K562 (cell line): ENCODE measurements around the gene KAZN. TPM values are rescaled to one million over a fixed set of nuclear protein-coding genes. Genes with fewer than 3 reads are reported as not detected.

Experiments used
- ATAC-seq: fragments of 200-7000 bp; cut with Tn5 transposase; 3 replicates; pipeline ENCODE4 v1.9.1; 2020; ENCODE audit warnings: moderate library complexity
- BruUV-seq: library from RNA; stranded (reverse); fragments of 400-500 nt; replicated peaks from 2 replicates; lab custom pipeline; 2021; lab: Mats Ljungman, UMichigan
- CTCF ChIA-PET: fragments of 300-600 bp; formaldehyde crosslinking; extraction: SDS; loops from one replicate; lab custom pipeline; 2021; ENCODE audit warnings: low intra/inter-chr PET ratio; lab: Yijun Ruan, JAX
- POLR2A ChIA-PET: fragments of 300-600, 350-650 bp; sonication (Branson Sonifier 250); formaldehyde crosslinking; extraction: SDS; loops from one replicate; lab custom pipeline; 2021; ENCODE audit warnings: antibody characterized with exemption, inconsistent platforms; lab: Yijun Ruan, JAX
- DNase-seq, 4 experiments: peaks; one replicate each; pipeline versions ENCODE4 v3.0.0 to v3.0.0-alpha.2; 2011 to 2018; ENCODE audit warnings: low spot score in 3 of 4, mixed read lengths in 3 of 4; ENCODE audit errors: extremely low read depth in 1 of 4
- FAIRE-seq: peaks from 2 replicates; lab custom pipeline; 2011; peaks lifted over from hg19 to GRCh38; lab: Jason Lieb, UNC
- H2AFZ ChIP-seq: 2 replicates; pipeline ENCODE4 v1.6.0; 2011; ENCODE audit warnings: low read depth, low read length, control low read depth, inconsistent platforms
- H3K27ac ChIP-seq: fragments of 200-600 bp; 3 replicates; pipeline ENCODE4 v1.8.0; 2011; ENCODE audit warnings: low read depth, mild to moderate bottlenecking, control low read depth, inconsistent platforms, low read length, moderate library complexity, mixed read lengths; ENCODE audit errors: extremely low read depth
- H3K27me3 ChIP-seq, 2 experiments: fragments of 300-600 bp in 1 of 2; 2 replicates in 1 of 2; 3 replicates in 1 of 2; pipeline versions ENCODE4 v1.6.0 to v1.8.0; 2011; ENCODE audit warnings: inconsistent platforms in 2 of 2, low read length in 2 of 2, mild to moderate bottlenecking in 1 of 2, mixed read lengths in 1 of 2, moderate library complexity in 1 of 2; ENCODE audit not compliant: control insufficient read depth in 2 of 2, insufficient read depth in 2 of 2
- H3K36me3 ChIP-seq: fragments of 300-600 bp; 3 replicates; pipeline ENCODE4 v1.8.0; 2011; ENCODE audit warnings: mild to moderate bottlenecking, low read length, inconsistent platforms; ENCODE audit not compliant: control insufficient read depth, insufficient read depth
- H3K4me1 ChIP-seq, 2 experiments: fragments of 200-600 bp in 1 of 2; replicated peaks in 1 of 2; 2 replicates in 1 of 2; 3 replicates in 1 of 2; pipeline versions ENCODE4 v1.5.1 to v1.8.0; 2011; ENCODE audit warnings: inconsistent platforms in 2 of 2, low read length in 2 of 2, mild to moderate bottlenecking in 1 of 2, mixed read lengths in 1 of 2, moderate library complexity in 1 of 2; ENCODE audit not compliant: control insufficient read depth in 2 of 2, insufficient read depth in 2 of 2
- H3K4me2 ChIP-seq: 2 replicates; pipeline ENCODE4 v1.6.1; 2011; ENCODE audit warnings: low read length, control low read depth, inconsistent platforms, mixed read lengths; ENCODE audit not compliant: insufficient read depth
- H3K4me3 ChIP-seq: fragments of 200-600 bp; sonication (generic), shearing (Covaris generic); 2 replicates; pipeline ENCODE4 v1.5.1; 2016; ENCODE audit warnings: control low read depth, inconsistent platforms
- H3K79me2 ChIP-seq: fragments of 200-600 bp; 3 replicates; pipeline ENCODE4 v1.8.0; 2011; ENCODE audit warnings: low read length, inconsistent platforms; ENCODE audit not compliant: control insufficient read depth, insufficient read depth
- H3K9ac ChIP-seq, 2 experiments: 2 replicates each; pipeline versions ENCODE4 v1.6.0 to v1.6.1; 2011; ENCODE audit warnings: low read depth in 2 of 2, low read length in 2 of 2, control low read depth in 1 of 2, inconsistent platforms in 1 of 2, mild to moderate bottlenecking in 1 of 2, mixed read lengths in 1 of 2; ENCODE audit not compliant: insufficient read depth in 1 of 2
- H3K9me1 ChIP-seq: one replicate; pipeline ENCODE4 v1.6.0; 2011; ENCODE audit warnings: inconsistent platforms, mild to moderate bottlenecking, low read length, moderate library complexity; ENCODE audit not compliant: control insufficient read depth, insufficient read depth
- H3K9me3 ChIP-seq: replicated peaks from 2 replicates; pipeline ENCODE4 v1.5.1; 2011; ENCODE audit warnings: low read depth, low read length, inconsistent platforms; ENCODE audit not compliant: control insufficient read depth, insufficient read depth
- H4K20me1 ChIP-seq: replicated peaks from 2 replicates; pipeline ENCODE4 v1.6.1; 2011; ENCODE audit warnings: low read length, inconsistent platforms, mixed read lengths; ENCODE audit not compliant: control insufficient read depth, insufficient read depth
- BRD9 ChIP-seq: fragments of 450-650 bp; IDR thresholded peaks from 2 replicates; pipeline ENCODE4 v1.6.1; 2018; ENCODE audit warnings: low read depth; ENCODE audit not compliant: partially characterized antibody
- EGR1 ChIP-seq: fragments of 450-650 bp; conservative IDR thresholded peaks from 2 replicates; pipeline ENCODE4 v1.6.1; 2017; ENCODE audit warnings: mild to moderate bottlenecking
- MAZ ChIP-seq, 2 experiments: fragments of 450-650 bp in 1 of 2; sonication (generic) in 1 of 2; formaldehyde crosslinking; IDR thresholded peaks in 1 of 2; conservative IDR thresholded peaks in 1 of 2; 2 replicates each; pipeline versions ENCODE4 v1.4.0 to v1.5.0; 2020; ENCODE audit warnings: mild to moderate bottlenecking in 1 of 2, missing genetic modification reagents in 1 of 2
- MLX ChIP-seq, 2 experiments: fragments of 450-650 bp in 1 of 2; sonication (generic) in 1 of 2; formaldehyde crosslinking; conservative IDR thresholded peaks; 2 replicates each; pipeline versions ENCODE4 v1.4.0 to v1.8.1; 2020 to 2022; ENCODE audit warnings: mild to moderate bottlenecking in 1 of 2, missing genetic modification reagents in 1 of 2
- NR1H2 ChIP-seq: sonication (generic); formaldehyde crosslinking; IDR thresholded peaks from 2 replicates; pipeline ENCODE4 v1.4.0; 2020; ENCODE audit warnings: mild to moderate bottlenecking, missing genetic modification reagents
- POLR2G ChIP-seq: fragments of 200-400 bp; formaldehyde crosslinking; IDR thresholded peaks from 2 replicates; pipeline ENCODE4 v1.6.1; 2017; ENCODE audit warnings: low read depth, mild to moderate bottlenecking, antibody characterized with exemption, low read length, moderate library complexity
- SMAD4 ChIP-seq: fragments of 250-450 bp; sonication (Bioruptor Pico); conservative IDR thresholded peaks from 2 replicates; pipeline ENCODE4 v1.8.0; 2021; ENCODE audit warnings: inconsistent platforms, mild to moderate bottlenecking, moderate library complexity
- SNAPC5 ChIP-seq: fragments of 250-450 bp; sonication (Bioruptor Pico); IDR thresholded peaks from 2 replicates; pipeline ENCODE4 v1.8.0; 2021; ENCODE audit warnings: moderate library complexity, mild to moderate bottlenecking, inconsistent platforms
- SNRNP70 ChIP-seq: fragments of 200-400 bp; formaldehyde crosslinking; optimal IDR thresholded peaks from 2 replicates; pipeline ENCODE3; 2017; ENCODE audit warnings: low read depth, low read length
- STAT5B ChIP-seq: fragments of 250-450 bp; sonication (Bioruptor Pico); IDR thresholded peaks from 2 replicates; pipeline ENCODE4 v1.8.0; 2021; ENCODE audit warnings: mild to moderate bottlenecking, inconsistent platforms
- TAF7 ChIP-seq: fragments of 450-650 bp; IDR thresholded peaks from 2 replicates; pipeline ENCODE4 v1.6.1; 2016; ENCODE audit warnings: missing genetic modification characterization, missing compliant biosample characterization
- THRB ChIP-seq: fragments of 450-650 bp; formaldehyde crosslinking; conservative IDR thresholded peaks from 2 replicates; pipeline ENCODE4 v1.4.0; 2022; ENCODE audit warnings: mild to moderate bottlenecking, missing genetic modification characterization
- WHSC1 ChIP-seq: IDR thresholded peaks from one replicate; pipeline ENCODE4 v1.6.1; 2012; ENCODE audit warnings: low read length, control low read depth, inconsistent platforms
- ZNF197 ChIP-seq: fragments of 200-800 bp; sonication (Bioruptor generic); IDR thresholded peaks from 2 replicates; pipeline ENCODE4 v1.6.1; 2016; ENCODE audit warnings: low read depth, missing genetic modification characterization, missing compliant biosample characterization
- ZNF586 ChIP-seq: fragments of 450-650 bp; formaldehyde crosslinking; conservative IDR thresholded peaks from 2 replicates; pipeline ENCODE4 v1.4.0; 2020; ENCODE audit warnings: mild to moderate bottlenecking, moderate library complexity
- ZNF609 ChIP-seq: sonication (generic); formaldehyde crosslinking; IDR thresholded peaks from 2 replicates; pipeline ENCODE4 v1.8.1; 2023; ENCODE audit warnings: missing genetic modification reagents, mild to moderate bottlenecking, borderline replicate concordance
- ZNF644 ChIP-seq: fragments of 200-800 bp; sonication (Bioruptor generic); IDR thresholded peaks from 2 replicates; pipeline ENCODE4 v1.6.1; 2016; ENCODE audit warnings: low read depth, missing genetic modification characterization, missing compliant biosample characterization
- WGBS: fragments of 100-300 bp; shearing (Covaris generic); methylation state at CpG from one replicate; pipeline ENCODE4 v1.1.6; 2016; ENCODE audit warnings: low coverage, mixed read lengths; ENCODE audit not compliant: insufficient coverage; ENCODE audit errors: missing lambda C conversion rate; 5-methylcytosine and 5-hydroxymethylcytosine counted together
- in situ Hi-C: fragments of 300-500 bp; cut with MboI; formaldehyde crosslinking; loops from 4 replicates; pipeline ENCODE4 v1.15.0; 2018; ENCODE audit warnings: inconsistent platforms, mixed read lengths
- intact Hi-C: fragments of 100-400 bp; cut with micrococcal nuclease; formaldehyde crosslinking; loops from 2 replicates; pipeline ENCODE4 v1.14.2; 2022
- polyA plus RNA-seq, 8 experiments: library from polyadenylated mRNA; depleted of rRNA in 4 of 8; stranded (reverse) in 5 of 8; unstranded in 3 of 8; fragments of >200 nt; fragmentation: Nextera tagmentation in 2 of 8; fragmentation: Illumina TruSeq in 1 of 8; extraction: Ambion mirVana in 2 of 8; extraction: Trizol in 1 of 8; gene quantifications; 2 replicates each; pipeline versions ENCODE4 v1.2.1 to v1.2.3, GENCODE V29; 2011 to 2014; ENCODE audit warnings: inconsistent platforms in 1 of 8, missing spikeins in 1 of 8
- total RNA-seq, 7 experiments: library from RNA; depleted of rRNA in 6 of 7; stranded (reverse); fragments of >200 nt in 6 of 7; fragmentation: Illumina TruSeq in 2 of 7; extraction: Trizol in 2 of 7; gene quantifications; 2 replicates each; pipeline versions ENCODE4 v1.2.1 to v1.2.3, GENCODE V29; 2011 to 2021; ENCODE audit warnings: low replicate concordance in 1 of 7

Gene KAZN
- total and polyA plus RNA-seq, 9 of the 15 experiments (the other 6 are each of a cell fraction or from before 2014, with no cell fraction given) = 2.1 to 21.6 (median 5.4) TPM

- no TSS peak for BruUV-seq
- Histone ChIP-seq H2AFZ (no peak overlapping the region), H3K9me1 (no peaks in the 10 kb centered on the region), H3K4me3 (no peak overlapping the region), H3K27me3 (peaks cover 31 to 53% of the 10 kb centered on the region in 2 experiments), H3K79me2 (no peaks in the 10 kb centered on the region), H3K4me2 (no peak overlapping the region), H4K20me1 (no peaks in the 10 kb centered on the region), H3K36me3 (no peaks in the 10 kb centered on the region), H3K4me1 (no peaks in the 10 kb centered on the region), H3K9me3 (no peaks in the 10 kb centered on the region; the same call in 1 of the 2 replicates), H3K27ac (no peak overlapping the region), H3K9ac (no peak overlapping the region)
- 0% methylated on average over 1 of the region's 1 CpG for WGBS
- no peak for DNase-seq
- POLR2A ChIA-PET = no interaction called here
- CTCF ChIA-PET = no interaction called here
- FAIRE-seq = no peak
- ATAC-seq = no peak
- in situ Hi-C loops (no loop called here), intact Hi-C loops (no loop called here)
- TF ChIP-seq TAF7 (no peak), MAZ (CRISPR knock-in tag; conservative IDR thresholded peaks at IDR 0.05 in 1 of 2, IDR thresholded peaks at IDR 0.05 in 1 of 2) (no peak), BRD9 (no peak), STAT5B (CRISPR knock-in tag) (no peak), EGR1 (no peak), SNAPC5 (CRISPR knock-in tag) (no peak), POLR2G (no peak), WHSC1 (no peak), SNRNP70 (no peak), SMAD4 (CRISPR knock-in tag) (no peak), ZNF644 (tag) (no peak), ZNF197 (CRISPR knock-in tag) (no peak), THRB (CRISPR knock-in tag) (no peak), MLX (CRISPR knock-in tag; conservative IDR thresholded peaks at IDR 0.05) (no peak), ZNF586 (CRISPR knock-in tag) (no peak), NR1H2 (CRISPR knock-in tag) (no peak), ZNF609 (CRISPR knock-in tag) (no peak)
Measured at GRCh38 chr1:14674030-14674429, 75.5 kb downstream of the KAZN start.
